Measurements from ENCODE around the gene WNT3. TPM values are rescaled to one million over a fixed set of nuclear protein-coding genes. Genes with fewer than 3 reads are reported as not detected.
A peak's percentile ranks its signal among the peaks of the same experiment; 100 is the strongest.

The WNT3 gene
- total RNA-seq, 1 donor from 2014 or later, result 2.0 TPM

DNA sequence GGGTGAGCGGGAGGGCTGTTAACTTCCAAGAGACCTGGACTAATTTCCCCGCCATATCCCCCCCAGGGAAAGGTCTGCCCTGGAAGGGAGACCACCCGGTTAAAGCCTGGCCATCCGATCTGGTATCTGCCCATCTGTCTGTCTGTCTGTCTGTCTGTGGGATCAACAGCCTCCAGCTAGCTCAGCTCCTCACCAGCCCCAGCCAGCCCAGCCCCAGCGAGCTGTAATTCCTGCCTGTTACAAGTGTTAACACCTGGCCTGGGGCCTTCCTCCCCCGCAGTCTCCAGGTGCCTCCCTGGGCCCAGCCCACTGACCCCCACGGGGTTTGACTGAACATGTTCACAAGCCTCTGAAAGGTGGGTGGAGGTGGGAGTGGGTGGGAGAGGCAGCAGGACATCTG, 4.0 kb downstream of the WNT3 start:
- TF ChIP-seq, protein P1, sequence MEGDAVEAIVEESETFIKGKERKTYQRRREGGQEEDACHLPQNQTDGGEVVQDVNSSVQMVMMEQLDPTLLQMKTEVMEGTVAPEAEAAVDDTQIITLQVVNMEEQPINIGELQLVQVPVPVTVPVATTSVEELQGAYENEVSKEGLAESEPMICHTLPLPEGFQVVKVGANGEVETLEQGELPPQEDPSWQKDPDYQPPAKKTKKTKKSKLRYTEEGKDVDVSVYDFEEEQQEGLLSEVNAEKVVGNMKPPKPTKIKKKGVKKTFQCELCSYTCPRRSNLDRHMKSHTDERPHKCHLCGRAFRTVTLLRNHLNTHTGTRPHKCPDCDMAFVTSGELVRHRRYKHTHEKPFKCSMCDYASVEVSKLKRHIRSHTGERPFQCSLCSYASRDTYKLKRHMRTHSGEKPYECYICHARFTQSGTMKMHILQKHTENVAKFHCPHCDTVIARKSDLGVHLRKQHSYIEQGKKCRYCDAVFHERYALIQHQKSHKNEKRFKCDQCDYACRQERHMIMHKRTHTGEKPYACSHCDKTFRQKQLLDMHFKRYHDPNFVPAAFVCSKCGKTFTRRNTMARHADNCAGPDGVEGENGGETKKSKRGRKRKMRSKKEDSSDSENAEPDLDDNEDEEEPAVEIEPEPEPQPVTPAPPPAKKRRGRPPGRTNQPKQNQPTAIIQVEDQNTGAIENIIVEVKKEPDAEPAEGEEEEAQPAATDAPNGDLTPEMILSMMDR (IDR thresholded peaks at IDR 0.05; ENCODE audit: insufficient read depth, low read length, poor library complexity, severe bottlenecking), result no peak
- Histone ChIP-seq H3K36me3 (ENCODE audit: control insufficient read depth, insufficient read depth, low read length) (no peaks in the 10 kb centered on the region), H3K4me3 (ENCODE audit: low read depth, low read length) (no peak overlapping the region), H3K27me3 (ENCODE audit: control insufficient read depth, insufficient read depth, low read length) (peaks cover 42% of the 10 kb centered on the region)
- no peak for DNase-seq (ENCODE audit: low read depth)

DNA sequence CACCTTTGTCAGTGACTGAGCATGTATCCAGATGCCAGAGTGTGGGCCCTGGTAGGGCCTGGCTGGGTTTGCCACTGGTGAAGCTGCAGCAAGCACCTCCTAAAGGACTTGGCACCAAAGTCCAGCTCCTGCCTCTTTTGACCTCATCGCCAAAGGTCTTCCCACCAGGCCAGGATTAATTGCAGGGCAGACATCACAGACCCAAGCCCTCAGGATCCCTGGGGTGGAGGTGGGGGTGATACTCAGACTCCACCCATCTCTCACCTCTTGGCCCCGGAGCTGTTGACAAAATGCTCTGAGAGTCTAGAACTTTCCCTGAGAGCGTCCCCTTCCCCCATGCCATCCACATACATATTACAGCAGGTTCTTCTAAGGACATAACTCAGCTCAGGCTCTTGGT, 4.6 kb downstream of the WNT3 start:
- TF ChIP-seq, protein P1 (IDR thresholded peaks at IDR 0.05; ENCODE audit: insufficient read depth, low read length, poor library complexity, severe bottlenecking), result no peak
- Histone ChIP-seq H3K27me3 (ENCODE audit: control insufficient read depth, insufficient read depth, low read length) (peaks cover 37% of the 10 kb centered on the region), H3K36me3 (ENCODE audit: control insufficient read depth, insufficient read depth, low read length) (no peaks in the 10 kb centered on the region), H3K4me3 (ENCODE audit: low read depth, low read length) (no peak overlapping the region)
- no peak for DNase-seq (ENCODE audit: low read depth)

DNA sequence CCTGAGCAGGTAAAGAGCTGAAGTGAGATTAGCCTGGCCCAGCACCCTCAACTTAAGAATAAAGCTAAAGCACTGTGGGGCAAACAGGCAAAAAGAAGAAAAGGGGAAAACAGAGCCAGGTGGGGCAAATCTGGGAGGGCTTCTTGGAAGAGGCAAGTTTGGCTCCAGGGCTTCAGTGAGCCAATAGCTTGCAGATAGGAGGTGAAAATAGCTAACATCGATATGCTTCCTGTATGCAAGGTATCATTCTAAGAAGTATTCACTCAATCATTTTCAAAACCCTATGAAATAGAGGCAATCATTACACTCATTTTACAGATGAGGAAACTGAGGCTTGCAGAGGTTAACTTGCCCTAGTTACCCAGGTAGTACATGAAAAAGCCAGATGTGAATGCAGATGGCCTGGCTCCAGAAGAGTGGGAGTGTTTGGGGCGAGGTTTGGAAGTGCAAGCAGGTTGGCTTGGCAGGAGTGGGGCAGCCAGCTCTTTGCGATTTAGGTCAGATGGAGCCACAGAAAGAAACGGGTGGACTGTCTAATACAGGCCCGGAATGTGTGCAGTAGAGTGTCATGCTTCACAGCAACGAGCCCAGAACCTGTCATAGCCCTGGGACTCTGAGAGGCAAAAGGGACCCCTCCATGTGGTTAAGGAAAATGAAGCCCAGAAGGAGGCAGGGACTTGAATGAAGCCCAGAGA, 5.7 kb downstream of the WNT3 start:
- Histone ChIP-seq H3K27me3 (ENCODE audit: control insufficient read depth, insufficient read depth, low read length) (peaks cover 27% of the 10 kb centered on the region), H3K36me3 (ENCODE audit: control insufficient read depth, insufficient read depth, low read length) (no peaks in the 10 kb centered on the region), H3K4me3 (ENCODE audit: low read depth, low read length) (no peak overlapping the region)
- TF ChIP-seq, protein P1 (IDR thresholded peaks at IDR 0.05; ENCODE audit: insufficient read depth, low read length, poor library complexity, severe bottlenecking), result no peak
- DNase-seq (ENCODE audit: low read depth), result no peak

DNA sequence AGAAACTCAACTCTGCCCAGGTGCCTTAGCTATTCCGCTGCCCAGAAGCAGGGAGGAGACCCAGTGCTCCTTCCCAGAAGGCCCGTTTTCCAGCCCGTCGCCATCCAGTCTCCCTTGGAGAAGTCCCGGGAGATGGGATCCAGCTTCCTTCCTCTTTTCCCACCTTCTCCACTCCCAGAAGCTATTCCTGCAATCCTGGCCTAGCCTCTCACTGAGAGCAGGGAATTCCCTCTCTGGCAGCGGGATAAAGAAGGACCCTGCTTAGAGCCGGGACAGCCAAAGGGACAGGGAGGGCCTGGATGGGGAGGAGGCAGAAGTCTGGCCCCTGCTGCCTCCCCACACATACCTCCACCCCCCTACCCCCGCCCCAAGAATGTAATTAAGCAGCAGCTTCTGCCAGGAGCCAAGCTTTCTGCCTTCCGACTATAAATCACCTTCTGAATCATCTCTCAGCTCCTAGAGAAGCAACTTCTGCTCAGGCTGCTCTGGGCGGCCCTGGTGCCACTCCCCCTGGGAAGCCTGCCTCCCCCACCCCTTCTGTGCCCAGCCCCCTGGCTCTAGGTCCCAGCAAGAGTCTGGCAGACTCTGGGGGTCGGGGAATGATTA, 6.4 kb downstream of the WNT3 start:
- no peaks in the 10 kb centered on the region for H3K36me3 ChIP-seq (ENCODE audit: control insufficient read depth, insufficient read depth, low read length)
- TF ChIP-seq, protein P1 (IDR thresholded peaks at IDR 0.05; ENCODE audit: insufficient read depth, low read length, poor library complexity, severe bottlenecking), result no peak
- peaks cover 21% of the 10 kb centered on the region for H3K27me3 ChIP-seq (ENCODE audit: control insufficient read depth, insufficient read depth, low read length)
- no peak overlapping the region for H3K4me3 ChIP-seq (ENCODE audit: low read depth, low read length)
- DNase-seq (ENCODE audit: low read depth), result peak; percentile 37

DNA sequence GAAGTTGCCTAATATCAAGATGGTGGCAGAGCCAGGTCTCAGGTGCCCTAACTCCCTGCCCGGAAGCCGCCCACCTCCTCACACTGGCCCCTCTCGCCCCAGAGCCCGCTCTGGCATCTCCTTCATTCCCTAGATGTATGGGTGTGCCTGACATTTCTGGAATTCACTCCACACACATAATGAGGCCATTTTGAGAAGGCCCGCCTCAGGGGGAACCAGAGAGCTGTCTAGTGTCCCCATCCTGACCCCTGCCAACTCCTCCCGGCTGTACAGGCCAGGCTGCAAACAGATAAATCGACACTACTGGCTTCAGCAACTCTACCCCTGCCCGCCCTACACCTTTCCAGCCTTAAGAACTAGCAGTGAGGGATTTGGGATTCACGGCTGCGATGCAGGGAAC, 7.7 kb downstream of the WNT3 start:
- DNase-seq (ENCODE audit: low read depth), result no peak
- Histone ChIP-seq H3K4me3 (ENCODE audit: low read depth, low read length) (no peak overlapping the region), H3K27me3 (ENCODE audit: control insufficient read depth, insufficient read depth, low read length) (peaks cover 10% of the 10 kb centered on the region), H3K36me3 (ENCODE audit: control insufficient read depth, insufficient read depth, low read length) (no peaks in the 10 kb centered on the region)
- TF ChIP-seq, protein P1 (IDR thresholded peaks at IDR 0.05; ENCODE audit: insufficient read depth, low read length, poor library complexity, severe bottlenecking), result no peak

All from kidney epithelial cell (primary cell).